T-helper 2 cell treated with Interferon-gamma antibody and Interleukin-4, amounts not matched to agents 100 ng/mL and 5 ng/mL, for 36 hours (primary cell): ENCODE measurements around the gene ACHE. TPM values are rescaled to one million over a fixed set of nuclear protein-coding genes. Genes with fewer than 3 reads are reported as not detected.

Experiments used
- intact Hi-C: fragments of 100-400 bp; cut with micrococcal nuclease; formaldehyde crosslinking; loops from one replicate; pipeline ENCODE4 v1.15.1; 2023
- total RNA-seq: library from RNA; stranded (reverse); gene quantifications from 2 replicates; pipeline ENCODE4 v1.2.3, GENCODE V29; 2022

Gene ACHE
- total RNA-seq, 1 donor from 2014 or later, result 0.23 TPM

GRCh38 chr7:100896732-100897608 lies 1.3 kb upstream of the ACHE start:
- intact Hi-C loops, result loop anchor here (1.0 kb wide), 1 partner anchor 162 kb away; no protein-coding TSS in a partner anchor

GRCh38 chr7:100895956-100896731 lies 456 bp upstream of the ACHE start:
- intact Hi-C loops, result no loop called here

- intact Hi-C loops, result loop anchor here (1.0 kb wide), 1 partner anchor 182 kb away; no protein-coding TSS in a partner anchor
Measured at GRCh38 chr7:100894860-100895700, 608 bp downstream of the ACHE start.

- intact Hi-C loops, result loop anchor here (1.0 kb wide), 1 partner anchor 183 kb away; no protein-coding TSS in a partner anchor
Measured at GRCh38 chr7:100893910-100894721, 1.6 kb downstream of the ACHE start.

- intact Hi-C loops, result no loop called here
Measured at GRCh38 chr7:100893318-100893895, 2.3 kb downstream of the ACHE start.

- intact Hi-C loops, result no loop called here
Measured at GRCh38 chr7:100892364-100893317, 3.0 kb downstream of the ACHE start.

- intact Hi-C loops, result no loop called here
Measured at GRCh38 chr7:100891568-100892247, 4.0 kb downstream of the ACHE start.

- intact Hi-C loops, result no loop called here
Measured at GRCh38 chr7:100890653-100891567, 4.8 kb downstream of the ACHE start.

GRCh38 chr7:100888988-100889750 lies 6.5 kb downstream of the ACHE start, which contains the start of gene UFSP1:
UFSP1 (minus strand) TSS chr7:100889715; CDS start chr7:100889271, 444 bp downstream.
- intact Hi-C loops, result loop anchor here (1.0 to 10.0 kb wide), 4 partner anchors 37 to 454 kb away; partner anchors contain the start of genes FIS1, PPP1R35, SLC12A9 and VGF

- intact Hi-C loops, result loop anchor here (10.0 kb wide), 2 partner anchors 356 to 454 kb away; partner anchors contain the start of genes FIS1 and PPP1R35
Measured at GRCh38 chr7:100888291-100888987, 7.2 kb downstream of the ACHE start.

- intact Hi-C loops, result loop anchor here (1.0 to 10.0 kb wide), 3 partner anchors 12 to 453 kb away; partner anchors contain the start of genes FIS1, PPP1R35 and SRRT
Measured at GRCh38 chr7:100887516-100888290, 8.0 kb downstream of the ACHE start.

GRCh38 chr7:100886936-100887515 lies 8.7 kb downstream of the ACHE start:
- intact Hi-C loops, result loop anchor here (1.0 to 10.0 kb wide), 3 partner anchors 12 to 452 kb away; partner anchors contain the start of genes FIS1, PPP1R35 and SRRT

- intact Hi-C loops, result loop anchor here (10.0 kb wide), 2 partner anchors 358 to 452 kb away; partner anchors contain the start of genes FIS1 and PPP1R35
Measured at GRCh38 chr7:100886142-100886935, 9.3 kb downstream of the ACHE start.
